Measurements from ENCODE around the gene ZXDC. TPM values are rescaled to one million over a fixed set of nuclear protein-coding genes. Genes with fewer than 3 reads are reported as not detected.

The ZXDC gene
- total and polyA plus RNA-seq, 9 of the 15 experiments (the other 6 are each of a cell fraction or from before 2014, with no cell fraction given), result 0.59 to 13.4 (median 7.3) TPM

DNA sequence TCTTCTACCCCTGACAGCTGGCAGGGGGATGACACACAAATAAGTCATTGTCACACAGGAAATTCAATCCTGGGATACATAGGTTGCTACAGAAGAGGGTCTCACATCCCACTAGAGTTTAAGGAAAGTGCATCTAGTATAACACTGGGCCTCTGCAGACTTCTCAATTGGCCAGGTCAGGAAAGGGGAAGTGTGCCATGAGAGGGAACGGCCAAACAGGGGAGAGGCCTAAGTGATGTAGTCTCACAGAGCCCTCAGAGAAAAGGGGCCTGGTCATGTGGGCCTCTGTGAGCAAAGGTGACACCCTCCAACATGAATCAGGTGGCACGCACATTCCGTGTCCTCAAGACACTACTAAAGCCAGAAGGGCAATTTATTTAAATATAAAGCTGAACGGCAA lies 11.2 kb downstream of the ZXDC start:
- H4K20me1 ChIP-seq (replicated peaks; ENCODE audit: control insufficient read depth, insufficient read depth, low read length), result no peaks in the 10 kb centered on the region
- no peak overlapping the region for H3K4me3 ChIP-seq
- H3K79me2 ChIP-seq (ENCODE audit: control insufficient read depth, insufficient read depth, low read length), result peaks cover 6% of the 10 kb centered on the region; the same call in 1 of the 3 replicates
- POLR2A ChIA-PET, result no interaction called here
- in situ Hi-C loops (cut with MboI) (no loop called here), intact Hi-C loops (cut with micrococcal nuclease) (no loop called here)
- CTCF ChIA-PET (ENCODE audit: low intra/inter-chr PET ratio), result no interaction called here
- FAIRE-seq (no peak), ATAC-seq (no peak), DNase-seq (ENCODE audit: extremely low read depth in 1 of 4, low spot score in 3 of 4) (no peak)
- H3K9me3 ChIP-seq (replicated peaks; ENCODE audit: control insufficient read depth, insufficient read depth, low read depth, low read length), result no peaks in the 10 kb centered on the region
- H3K9ac ChIP-seq (ENCODE audit: insufficient read depth in 1 of 2, low read depth in 2 of 2, low read length in 2 of 2), result no peak overlapping the region
- 67% methylated on average over 3 of the region's 4 CpGs for WGBS (ENCODE audit: insufficient coverage, low coverage, missing lambda C conversion rate)
- peaks cover 89% of the 10 kb centered on the region; the same call in 2 of the 3 replicates for H3K36me3 ChIP-seq (ENCODE audit: control insufficient read depth, insufficient read depth, low read length)
- no peak overlapping the region for H3K27ac ChIP-seq (ENCODE audit: extremely low read depth, low read depth, low read length)
- 0 out of 5 replicates have a peak, but pooled peaks cover 0 to 2% of the 10 kb centered on the region in 2 experiments for H3K4me1 ChIP-seq (replicated peaks in 1 of 2; ENCODE audit: control insufficient read depth in 2 of 2, insufficient read depth in 2 of 2, low read length in 2 of 2)
- BruUV-seq (replicated peaks), result no TSS peak
- no peaks in the 10 kb centered on the region for H3K9me1 ChIP-seq (ENCODE audit: control insufficient read depth, insufficient read depth, low read length)
- H3K27me3 ChIP-seq (ENCODE audit: control insufficient read depth in 2 of 2, insufficient read depth in 2 of 2, low read length in 2 of 2), result no peaks in the 10 kb centered on the region
- no peak overlapping the region for H2AFZ ChIP-seq (ENCODE audit: low read depth, low read length)
- H3K4me2 ChIP-seq (ENCODE audit: insufficient read depth, low read length), result no peak overlapping the region
- TF ChIP-seq, protein P1, sequence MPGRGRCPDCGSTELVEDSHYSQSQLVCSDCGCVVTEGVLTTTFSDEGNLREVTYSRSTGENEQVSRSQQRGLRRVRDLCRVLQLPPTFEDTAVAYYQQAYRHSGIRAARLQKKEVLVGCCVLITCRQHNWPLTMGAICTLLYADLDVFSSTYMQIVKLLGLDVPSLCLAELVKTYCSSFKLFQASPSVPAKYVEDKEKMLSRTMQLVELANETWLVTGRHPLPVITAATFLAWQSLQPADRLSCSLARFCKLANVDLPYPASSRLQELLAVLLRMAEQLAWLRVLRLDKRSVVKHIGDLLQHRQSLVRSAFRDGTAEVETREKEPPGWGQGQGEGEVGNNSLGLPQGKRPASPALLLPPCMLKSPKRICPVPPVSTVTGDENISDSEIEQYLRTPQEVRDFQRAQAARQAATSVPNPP (IDR thresholded peaks at IDR 0.05; ENCODE audit: borderline replicate concordance, insufficient read depth, insufficient read length), result no peak
- peak; percentile 68 for TF ChIP-seq SPI1 (IDR thresholded peaks at IDR 0.05; ENCODE audit: borderline replicate concordance, low read depth, low read length)

DNA sequence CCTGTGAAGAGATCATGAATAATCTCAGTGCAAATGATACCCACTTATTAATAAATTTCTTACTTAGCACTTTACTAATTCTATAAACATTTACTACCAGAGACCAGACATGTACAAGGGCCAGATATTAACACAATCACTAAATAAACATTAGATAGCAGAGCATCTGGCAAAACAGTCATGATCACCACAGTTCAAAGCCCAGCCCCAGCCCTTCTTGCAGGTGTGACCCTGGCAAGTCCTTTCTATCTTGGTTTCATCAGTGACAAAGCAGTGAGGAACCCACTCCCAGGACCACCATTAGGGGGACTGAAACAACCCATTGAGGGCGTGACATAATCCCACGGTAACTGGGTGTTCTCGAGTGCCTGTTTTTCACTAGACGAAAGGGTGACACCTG lies 11.6 kb downstream of the ZXDC start:
- no peak overlapping the region for H3K4me3 ChIP-seq
- DNase-seq (ENCODE audit: extremely low read depth in 1 of 4, low spot score in 3 of 4), result no peak
- no peak overlapping the region for H3K27ac ChIP-seq (ENCODE audit: extremely low read depth, low read depth, low read length)
- no peak overlapping the region for H3K4me2 ChIP-seq (ENCODE audit: insufficient read depth, low read length)
- TF ChIP-seq, protein P2, sequence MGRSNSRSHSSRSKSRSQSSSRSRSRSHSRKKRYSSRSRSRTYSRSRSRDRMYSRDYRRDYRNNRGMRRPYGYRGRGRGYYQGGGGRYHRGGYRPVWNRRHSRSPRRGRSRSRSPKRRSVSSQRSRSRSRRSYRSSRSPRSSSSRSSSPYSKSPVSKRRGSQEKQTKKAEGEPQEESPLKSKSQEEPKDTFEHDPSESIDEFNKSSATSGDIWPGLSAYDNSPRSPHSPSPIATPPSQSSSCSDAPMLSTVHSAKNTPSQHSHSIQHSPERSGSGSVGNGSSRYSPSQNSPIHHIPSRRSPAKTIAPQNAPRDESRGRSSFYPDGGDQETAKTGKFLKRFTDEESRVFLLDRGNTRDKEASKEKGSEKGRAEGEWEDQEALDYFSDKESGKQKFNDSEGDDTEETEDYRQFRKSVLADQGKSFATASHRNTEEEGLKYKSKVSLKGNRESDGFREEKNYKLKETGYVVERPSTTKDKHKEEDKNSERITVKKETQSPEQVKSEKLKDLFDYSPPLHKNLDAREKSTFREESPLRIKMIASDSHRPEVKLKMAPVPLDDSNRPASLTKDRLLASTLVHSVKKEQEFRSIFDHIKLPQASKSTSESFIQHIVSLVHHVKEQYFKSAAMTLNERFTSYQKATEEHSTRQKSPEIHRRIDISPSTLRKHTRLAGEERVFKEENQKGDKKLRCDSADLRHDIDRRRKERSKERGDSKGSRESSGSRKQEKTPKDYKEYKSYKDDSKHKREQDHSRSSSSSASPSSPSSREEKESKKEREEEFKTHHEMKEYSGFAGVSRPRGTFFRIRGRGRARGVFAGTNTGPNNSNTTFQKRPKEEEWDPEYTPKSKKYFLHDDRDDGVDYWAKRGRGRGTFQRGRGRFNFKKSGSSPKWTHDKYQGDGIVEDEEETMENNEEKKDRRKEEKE (IDR thresholded peaks at IDR 0.05; ENCODE audit: borderline replicate concordance in 1 of 2, control insufficient read depth in 1 of 2, low read depth in 2 of 2, low read length in 1 of 2), result no peak
- no peak for TF ChIP-seq MED1 (CRISPR knock-in tag; IDR thresholded peaks at IDR 0.05; ENCODE audit: borderline replicate concordance)
- no peak for TF ChIP-seq GTF2A2 (tag; IDR thresholded peaks at IDR 0.05)
- TF ChIP-seq NBN (IDR thresholded peaks at IDR 0.05; ENCODE audit: low read depth), result no peak
- TF ChIP-seq ZNF639 (CRISPR knock-in tag; conservative IDR thresholded peaks at IDR 0.05 in 1 of 2, IDR thresholded peaks at IDR 0.05 in 1 of 2), result no peak
- no peak for TF ChIP-seq SOX6 (IDR thresholded peaks at IDR 0.05)
- intact Hi-C loops (cut with micrococcal nuclease), result no loop called here
- H3K36me3 ChIP-seq (ENCODE audit: control insufficient read depth, insufficient read depth, low read length), result peaks cover 89% of the 10 kb centered on the region; the same call in 2 of the 3 replicates
- 90% methylated on average over 4 of the region's 4 CpGs for WGBS (ENCODE audit: insufficient coverage, low coverage, missing lambda C conversion rate)
- H3K9ac ChIP-seq (ENCODE audit: insufficient read depth in 1 of 2, low read depth in 2 of 2, low read length in 2 of 2), result no peak overlapping the region
- in situ Hi-C loops (cut with MboI), result no loop called here
- no peak for FAIRE-seq
- no TSS peak for BruUV-seq (replicated peaks)
- H3K9me3 ChIP-seq (replicated peaks; ENCODE audit: control insufficient read depth, insufficient read depth, low read depth, low read length), result no peaks in the 10 kb centered on the region
- H3K9me1 ChIP-seq (ENCODE audit: control insufficient read depth, insufficient read depth, low read length), result no peaks in the 10 kb centered on the region
- H3K27me3 ChIP-seq (ENCODE audit: control insufficient read depth in 2 of 2, insufficient read depth in 2 of 2, low read length in 2 of 2), result no peaks in the 10 kb centered on the region
- ChIA-PET POLR2A (interaction anchor here (1.0 kb wide), 1 partner anchor 10 kb away, joined by 6 read pairs; no protein-coding TSS in a partner anchor), CTCF (ENCODE audit: low intra/inter-chr PET ratio) (no interaction called here)
- peaks cover 2% of the 10 kb centered on the region; the same call in 1 of the 3 replicates for H3K79me2 ChIP-seq (ENCODE audit: control insufficient read depth, insufficient read depth, low read length)
- H3K4me1 ChIP-seq (replicated peaks in 1 of 2; ENCODE audit: control insufficient read depth in 2 of 2, insufficient read depth in 2 of 2, low read length in 2 of 2), result no peaks in the 10 kb centered on the region
- no peak overlapping the region for H2AFZ ChIP-seq (ENCODE audit: low read depth, low read length)
- no peaks in the 10 kb centered on the region for H4K20me1 ChIP-seq (replicated peaks; ENCODE audit: control insufficient read depth, insufficient read depth, low read length)
- ATAC-seq, result no peak
